HG02870 (cell line): ENCODE results near the gene LLGL2.
"Not testable (repeated sequence)": the region's sequence is repeated elsewhere in the genome, so short reads cannot be mapped to it uniquely, and the experiment has no call there.

ENCODE experiments used
- ATAC-seq: cut with Tn5 transposase; IDR thresholded peaks from one replicate; pipeline ENCODE4 v1.9.1; 2021; ENCODE audit warnings: mild to moderate bottlenecking, moderate library complexity; ENCODE audit not compliant: unreplicated experiment

LLGL2 gene

DNA sequence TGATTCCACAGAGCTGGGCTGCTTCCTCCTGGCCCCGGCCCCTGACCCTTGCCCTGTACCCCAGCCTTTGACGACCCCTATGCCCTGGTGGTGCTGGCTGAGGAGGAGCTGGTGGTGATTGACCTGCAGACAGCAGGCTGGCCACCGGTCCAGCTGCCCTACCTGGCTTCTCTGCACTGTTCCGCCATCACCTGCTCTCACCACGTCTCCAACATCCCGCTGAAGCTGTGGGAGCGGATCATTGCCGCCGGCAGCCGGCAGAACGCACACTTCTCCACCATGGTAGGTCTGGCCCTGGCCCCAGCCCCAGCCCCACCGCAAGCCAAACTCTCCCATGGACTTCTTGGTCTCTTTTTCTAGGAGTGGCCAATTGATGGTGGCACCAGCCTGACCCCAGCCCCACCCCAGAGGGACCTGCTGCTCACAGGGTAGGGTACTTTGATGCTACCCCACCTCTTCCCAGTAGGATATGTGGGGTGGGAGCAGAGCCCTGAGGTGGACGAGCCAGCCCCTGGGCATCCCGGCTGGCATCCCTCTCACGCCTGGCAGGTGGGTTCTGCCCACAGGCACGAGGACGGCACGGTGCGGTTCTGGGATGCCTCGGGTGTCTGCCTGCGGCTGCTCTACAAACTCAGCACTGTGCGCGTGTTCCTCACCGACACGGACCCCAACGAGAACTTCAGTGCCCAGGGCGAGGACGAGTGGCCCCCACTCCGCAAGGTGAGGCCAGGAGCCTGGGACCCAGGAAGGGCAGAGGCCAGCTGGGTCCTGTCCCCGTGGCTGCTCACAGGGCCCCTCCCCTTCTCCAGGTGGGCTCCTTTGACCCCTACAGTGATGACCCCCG is 43.1 kb downstream of the LLGL2 start:
- no peak for ATAC-seq

DNA sequence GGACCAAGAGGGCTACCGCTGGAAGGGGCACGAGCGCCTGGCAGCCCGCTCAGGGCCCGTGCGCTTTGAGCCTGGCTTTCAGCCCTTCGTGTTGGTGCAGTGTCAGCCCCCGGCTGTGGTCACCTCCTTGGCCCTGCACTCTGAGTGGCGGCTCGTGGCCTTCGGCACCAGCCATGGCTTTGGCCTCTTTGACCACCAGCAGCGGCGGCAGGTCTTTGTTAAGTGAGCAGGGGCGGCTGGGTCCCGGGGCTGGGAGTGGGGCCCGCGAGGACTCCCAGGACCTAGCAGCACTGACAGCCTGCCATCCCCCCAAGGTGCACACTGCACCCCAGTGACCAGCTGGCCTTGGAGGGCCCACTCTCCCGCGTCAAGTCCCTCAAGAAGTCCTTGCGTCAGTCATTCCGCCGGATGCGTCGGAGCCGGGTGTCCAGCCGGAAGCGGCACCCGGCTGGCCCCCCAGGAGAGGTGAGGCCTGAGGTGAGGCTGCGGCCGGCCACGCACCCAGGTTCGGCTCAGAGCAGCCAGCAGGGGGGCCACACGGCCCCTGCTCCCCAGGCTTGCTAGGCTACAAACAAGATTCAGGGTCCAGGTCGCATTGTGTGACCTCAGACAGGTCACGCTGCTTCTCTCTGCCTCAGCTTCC is 44.7 kb downstream of the LLGL2 start:
- no peak for ATAC-seq

DNA sequence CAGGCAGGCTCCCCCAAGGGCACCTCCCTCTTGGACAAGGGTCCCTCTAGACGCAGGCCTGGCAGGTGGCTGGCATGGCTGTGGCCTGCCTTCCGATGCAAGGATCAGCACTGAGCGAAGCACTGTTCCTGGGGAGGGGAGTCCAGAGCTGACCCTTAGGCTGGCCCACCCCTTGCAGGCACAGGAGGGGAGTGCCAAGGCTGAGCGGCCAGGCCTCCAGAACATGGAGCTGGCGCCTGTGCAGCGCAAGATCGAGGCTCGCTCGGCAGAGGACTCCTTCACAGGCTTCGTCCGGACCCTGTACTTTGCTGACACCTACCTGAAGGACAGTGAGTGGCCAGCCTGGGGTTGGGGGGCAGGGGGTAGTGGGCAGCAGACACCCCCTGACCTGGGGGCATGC is 45.3 kb downstream of the LLGL2 start:
- no peak for ATAC-seq

DNA sequence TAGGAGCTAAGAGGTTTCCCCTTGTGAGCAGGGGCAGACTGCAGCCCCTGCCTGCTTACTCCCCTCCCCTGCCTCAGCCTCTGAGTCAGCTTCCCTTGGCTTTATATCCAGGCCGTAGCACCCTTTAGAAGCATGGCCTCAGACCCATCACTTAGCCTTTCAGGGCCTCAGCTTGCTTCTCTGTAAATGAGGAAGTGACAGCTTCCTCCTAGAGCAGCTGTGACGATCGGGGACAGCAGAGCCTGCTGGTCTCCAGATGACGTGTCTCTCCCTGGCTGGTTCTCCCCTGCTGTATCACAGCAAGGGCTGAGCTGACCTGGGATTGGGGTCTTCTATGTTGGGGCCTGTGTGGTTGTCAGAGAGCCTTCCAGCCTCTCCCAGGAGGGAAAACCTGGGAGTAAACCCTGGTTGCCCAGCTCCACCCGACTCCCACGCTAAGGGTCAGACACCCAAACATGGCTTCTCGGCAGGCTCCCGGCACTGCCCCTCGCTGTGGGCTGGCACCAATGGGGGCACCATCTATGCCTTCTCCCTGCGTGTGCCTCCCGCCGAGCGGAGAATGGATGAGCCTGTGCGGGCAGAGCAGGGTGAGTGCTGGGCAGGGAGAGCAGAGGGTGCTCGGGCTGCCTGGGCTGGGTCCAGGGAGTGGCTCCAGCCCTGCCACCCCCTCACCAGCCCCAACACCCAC is 45.8 kb downstream of the LLGL2 start:
- peak; percentile 50 for ATAC-seq

DNA sequence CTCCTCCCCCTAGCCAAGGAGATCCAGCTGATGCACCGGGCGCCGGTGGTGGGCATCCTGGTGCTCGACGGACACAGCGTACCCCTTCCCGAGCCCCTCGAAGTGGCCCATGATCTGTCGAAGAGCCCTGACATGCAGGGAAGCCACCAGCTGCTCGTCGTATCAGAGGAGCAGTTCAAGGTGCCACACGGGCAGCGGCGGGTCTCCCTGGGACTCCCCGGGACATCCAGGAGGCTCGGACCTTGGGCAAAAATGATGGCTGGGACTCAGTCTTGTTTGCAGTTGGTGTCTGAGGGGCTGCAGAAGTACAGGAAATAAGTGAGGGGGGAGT is 46.4 kb downstream of the LLGL2 start:
- no peak for ATAC-seq

DNA sequence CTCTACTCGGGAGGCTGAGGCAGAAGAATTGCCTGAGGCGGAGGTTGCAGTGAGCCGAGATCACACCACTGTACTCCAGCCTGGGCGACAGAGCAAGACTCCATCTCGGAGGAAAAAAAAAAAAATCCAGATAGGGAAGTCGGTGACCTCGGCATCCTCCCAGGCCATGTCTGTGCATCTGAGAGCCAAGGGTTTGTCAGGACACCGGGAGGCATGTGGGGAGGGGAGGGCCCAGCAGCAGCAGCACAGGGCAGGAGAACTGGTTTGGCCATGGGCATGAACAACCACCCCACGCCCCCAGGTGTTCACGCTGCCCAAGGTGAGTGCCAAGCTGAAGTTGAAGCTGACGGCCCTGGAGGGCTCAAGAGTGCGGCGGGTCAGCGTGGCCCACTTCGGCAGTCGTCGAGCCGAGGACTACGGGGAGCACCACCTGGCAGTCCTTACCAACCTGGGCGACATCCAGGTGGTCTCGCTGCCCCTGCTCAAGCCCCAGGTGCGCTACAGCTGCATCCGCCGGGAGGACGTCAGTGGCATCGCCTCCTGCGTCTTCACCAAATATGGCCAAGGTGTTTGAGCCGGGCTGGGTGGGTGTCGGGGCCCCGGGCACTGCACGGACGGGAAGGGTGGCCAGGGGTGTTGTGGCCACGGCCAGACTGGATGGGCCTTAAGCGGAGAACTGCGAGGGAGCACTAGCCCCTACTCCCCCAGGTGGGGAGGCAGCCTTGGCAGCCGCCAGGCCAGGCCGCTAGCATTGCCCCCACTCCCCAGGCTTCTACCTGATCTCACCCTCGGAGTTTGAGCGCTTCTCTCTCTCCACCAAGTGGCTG is 47.4 kb downstream of the LLGL2 start:
- no peak for ATAC-seq

DNA sequence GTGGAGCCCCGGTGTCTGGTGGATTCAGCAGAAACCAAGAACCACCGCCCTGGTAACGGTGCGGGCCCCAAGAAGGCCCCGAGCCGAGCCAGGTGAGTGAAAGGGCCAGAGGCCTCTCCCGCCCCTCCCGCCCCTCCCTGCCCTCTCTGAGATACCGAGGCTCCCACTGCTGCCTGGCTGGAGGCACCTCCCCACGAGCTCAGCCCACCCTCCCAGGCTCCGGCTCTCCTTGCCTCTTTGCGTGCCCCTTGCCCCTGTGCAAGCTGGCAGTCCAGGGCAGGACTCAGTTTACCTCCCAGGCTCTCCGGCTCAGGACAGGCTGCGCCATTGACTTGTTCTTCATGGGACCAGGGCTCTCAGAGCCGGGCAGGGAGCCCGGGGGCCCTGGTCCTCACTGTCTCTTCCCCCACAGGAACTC is 48.1 kb downstream of the LLGL2 start:
- ATAC-seq: no peak

DNA sequence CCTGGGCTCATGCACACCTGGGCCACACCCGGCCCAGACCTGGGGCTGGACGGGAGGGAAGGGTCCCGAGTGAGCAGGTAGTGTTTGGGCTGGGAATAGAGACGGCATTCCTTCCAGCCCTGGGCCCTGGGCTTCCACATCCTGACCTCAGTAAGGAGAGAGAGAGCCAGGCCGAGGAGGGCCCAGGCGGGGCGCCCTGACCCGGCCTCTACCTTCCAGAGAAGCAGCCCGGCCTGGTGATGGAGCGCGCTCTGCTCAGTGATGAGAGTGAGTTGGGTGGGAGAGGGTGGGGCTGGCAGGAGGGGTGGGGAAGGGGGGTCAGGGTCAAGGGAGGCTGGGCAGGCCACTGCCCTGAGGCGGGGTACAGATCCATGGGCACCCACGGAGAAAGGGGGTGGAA is 48.5 kb downstream of the LLGL2 start:
- ATAC-seq: no peak

DNA sequence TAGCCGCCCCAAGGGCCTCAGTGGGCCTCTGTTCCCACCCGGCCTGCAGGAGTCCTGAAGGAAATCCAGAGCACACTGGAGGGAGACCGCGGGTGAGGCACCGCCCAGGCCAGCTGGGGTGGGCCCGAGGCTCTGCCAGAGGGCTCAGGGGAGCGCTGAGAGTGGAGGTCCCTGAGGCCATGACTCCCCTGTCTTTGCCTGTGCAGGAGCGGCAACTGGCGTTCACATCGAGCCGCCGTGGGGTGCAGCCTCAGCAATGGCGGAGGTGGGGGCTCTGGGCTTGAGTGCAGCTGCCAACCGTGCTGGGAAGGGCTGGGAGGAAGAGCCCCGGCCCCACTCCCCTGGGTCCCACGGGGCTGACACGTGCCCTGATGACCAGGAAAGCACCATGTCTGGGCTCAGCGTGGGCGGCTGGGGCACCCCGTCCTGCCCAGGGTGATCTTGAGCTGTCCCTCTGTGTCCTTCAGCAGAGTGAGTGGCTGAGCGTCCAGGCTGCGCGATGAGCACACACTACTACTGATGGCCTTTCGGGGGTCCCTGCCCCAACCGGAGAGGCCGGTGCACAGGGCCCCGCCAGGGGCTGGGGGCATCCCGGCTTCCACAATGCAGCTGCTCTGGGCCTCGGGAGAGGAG is 49.0 kb downstream of the LLGL2 start:
- ATAC-seq: no peak

DNA sequence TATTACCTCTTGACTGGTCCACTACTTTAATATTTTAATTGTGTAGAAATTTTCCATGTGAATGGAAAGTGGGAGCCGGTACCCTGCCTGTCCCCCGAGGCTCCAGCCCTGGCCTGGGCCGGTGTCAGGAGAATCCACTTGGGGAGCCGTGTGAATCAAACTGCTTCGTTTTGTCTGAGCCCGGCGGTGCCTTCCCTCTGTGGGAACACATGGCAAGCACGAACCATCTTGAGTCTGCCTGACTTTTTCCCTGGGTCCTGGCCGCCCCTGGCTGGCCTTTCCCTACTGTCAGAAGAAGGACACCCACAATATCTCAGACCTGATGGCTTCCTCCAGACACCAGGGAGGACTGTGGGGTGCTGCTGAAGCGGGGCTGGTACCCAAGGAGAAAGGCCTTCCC is 49.7 kb downstream of the LLGL2 start:
- ATAC-seq: no peak

DNA sequence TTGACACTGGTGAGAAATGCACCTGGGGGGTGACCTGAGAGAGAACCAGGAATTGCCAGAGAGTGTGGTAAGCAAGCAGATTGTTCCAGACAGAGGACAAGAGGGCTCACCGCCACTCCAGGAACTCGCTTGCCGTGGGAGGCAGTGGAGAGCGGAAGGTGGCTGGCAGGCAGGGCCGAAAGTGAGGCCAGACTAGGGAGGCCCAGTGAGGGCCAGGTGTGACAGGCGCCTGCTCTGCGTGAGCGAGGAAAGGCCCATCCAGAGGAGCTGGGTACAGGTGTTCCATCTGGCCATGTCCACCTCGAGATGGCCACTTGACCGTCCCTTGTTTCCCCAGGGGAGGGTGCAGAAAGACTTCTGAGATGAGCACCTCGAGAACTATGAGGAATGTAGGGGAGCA is 50.2 kb downstream of the LLGL2 start:
- no peak for ATAC-seq

DNA sequence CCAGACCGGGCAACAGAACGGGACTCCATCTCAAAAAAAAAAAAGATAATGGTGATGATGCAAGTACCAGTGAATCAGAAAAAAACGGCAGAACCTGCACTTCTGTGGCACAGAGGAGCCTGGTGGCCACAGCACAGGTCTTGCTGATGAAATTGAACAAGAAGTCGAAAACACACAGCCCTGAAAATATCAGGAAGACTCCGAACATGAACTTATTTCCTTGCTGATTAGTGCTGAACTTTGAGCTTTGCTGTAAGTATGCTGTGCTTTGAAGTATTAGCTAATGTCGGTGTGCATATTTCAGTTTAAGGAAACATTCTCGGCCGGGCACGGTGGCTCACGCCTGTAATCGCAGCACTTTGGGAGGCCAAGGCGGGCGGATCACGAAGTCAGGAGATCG is 51.2 kb downstream of the LLGL2 start:
- ATAC-seq: no peak

DNA sequence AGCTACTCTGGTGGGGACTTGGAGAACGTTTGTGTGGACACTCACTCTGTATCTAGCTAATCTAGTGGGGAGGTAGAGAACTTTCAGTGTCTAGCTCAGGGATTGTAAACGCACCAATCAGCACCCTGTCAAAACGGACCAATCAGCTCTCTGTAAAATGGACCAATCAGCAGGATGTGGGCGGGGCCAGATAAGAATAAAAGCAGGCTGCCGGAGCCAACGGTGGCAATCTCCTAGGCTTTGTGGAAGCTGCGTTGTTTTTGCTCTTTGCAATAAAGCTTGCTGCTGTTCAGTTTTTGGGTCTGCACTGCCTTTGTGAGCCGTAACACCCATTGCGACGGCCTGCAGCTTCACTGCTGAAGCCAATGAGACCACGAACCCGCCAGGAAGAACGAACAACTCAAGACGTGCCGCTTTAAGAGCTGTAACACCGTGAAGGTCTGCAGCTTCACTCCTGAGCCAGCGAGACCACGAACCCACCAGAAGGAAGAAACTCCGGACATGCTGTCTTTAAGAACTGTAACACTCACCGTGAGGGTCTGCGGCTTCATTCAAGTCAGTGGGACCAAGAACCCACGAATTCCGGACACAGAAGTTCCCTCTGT is 55.7 kb downstream of the LLGL2 start:
- not testable (repeated sequence) for ATAC-seq

DNA sequence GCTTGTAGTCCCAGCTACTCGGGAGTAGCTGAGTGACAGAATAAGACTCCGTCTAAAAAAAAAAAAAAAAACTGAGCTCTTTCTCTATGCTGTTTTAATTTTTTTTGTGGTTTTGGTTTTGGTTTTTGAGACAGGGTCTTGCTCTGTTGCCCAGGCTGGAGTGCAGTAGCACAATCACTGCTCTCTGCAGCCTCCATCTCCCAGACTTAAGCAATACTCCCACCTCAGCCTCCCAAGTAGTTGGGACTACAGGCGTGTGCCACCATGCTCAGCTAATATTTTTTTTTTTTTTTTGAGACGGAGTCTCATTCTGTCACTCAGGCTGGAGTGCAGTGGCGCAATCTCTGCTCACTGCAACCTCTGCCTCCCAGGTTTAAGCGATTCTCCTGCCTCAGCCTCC is 57.7 kb downstream of the LLGL2 start:
- not testable (repeated sequence) for ATAC-seq

DNA sequence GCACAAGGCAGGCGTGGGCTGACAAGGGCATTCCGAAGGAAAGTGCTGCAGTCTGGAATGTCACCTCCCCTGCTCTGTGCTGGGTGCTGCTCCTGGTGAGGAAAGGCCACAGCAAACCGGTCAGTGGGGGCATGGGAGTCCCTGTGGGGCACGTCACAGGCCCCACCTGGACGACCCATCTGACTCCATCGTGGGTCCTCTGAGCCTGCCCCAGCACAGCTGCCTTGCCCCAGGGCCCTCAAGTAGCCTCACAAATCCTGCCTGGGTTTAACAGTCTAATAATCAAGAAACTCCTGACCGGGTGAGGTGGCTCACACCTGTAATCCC is 59.3 kb downstream of the LLGL2 start:
- ATAC-seq: no peak

DNA sequence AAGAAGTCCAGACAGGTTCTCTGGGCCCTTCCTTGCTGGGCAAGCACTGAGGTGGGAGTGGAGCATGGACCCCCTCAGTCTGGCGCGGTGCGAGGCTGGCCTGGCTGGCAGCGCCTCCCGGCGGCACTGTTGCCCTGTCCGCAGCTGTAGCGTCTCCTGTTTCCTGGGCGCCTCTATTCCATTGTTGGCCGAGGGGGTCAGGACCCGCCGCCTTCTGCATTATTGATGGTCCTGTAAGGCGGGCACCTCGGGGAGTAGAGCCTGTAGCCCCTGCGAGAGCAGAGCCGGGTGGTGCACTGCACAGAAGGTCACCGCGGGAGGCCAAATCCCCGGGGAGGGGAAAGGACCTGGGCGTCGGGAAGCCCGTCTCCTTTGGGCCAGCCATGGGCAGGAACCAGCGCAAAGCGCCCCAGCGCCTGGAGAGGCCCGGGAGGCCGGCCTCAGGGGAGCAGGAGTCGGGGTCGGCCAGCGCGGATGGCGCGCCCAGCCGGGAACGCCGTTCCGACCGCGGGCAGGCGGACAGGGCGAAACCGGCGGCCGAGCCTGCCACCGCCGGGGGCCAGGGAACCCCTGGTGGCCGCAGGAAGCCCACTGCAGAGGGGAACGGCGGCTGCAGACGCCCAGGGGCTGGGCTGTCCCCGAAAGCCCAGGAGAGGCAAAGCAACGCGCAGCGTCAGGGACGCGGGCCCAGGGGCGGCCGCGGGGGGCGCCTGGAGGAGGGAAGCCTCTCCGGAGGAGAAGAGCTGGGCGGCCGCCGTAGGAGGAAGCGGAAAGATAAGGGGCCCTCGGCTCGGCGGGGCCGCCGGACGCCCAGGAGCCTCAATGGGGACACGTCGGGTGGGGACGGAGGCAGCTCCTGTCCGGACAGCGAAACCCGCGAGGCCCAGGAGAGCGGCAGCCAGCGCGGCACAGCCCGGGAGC is 62.4 kb downstream of the LLGL2 start, which contains the start of gene MYO15B:
MYO15B (plus strand) TSS at position 126 of the 921 bp plus-strand sequence; CDS start at position 384, 258 bp downstream.
- ATAC-seq: no peak

DNA sequence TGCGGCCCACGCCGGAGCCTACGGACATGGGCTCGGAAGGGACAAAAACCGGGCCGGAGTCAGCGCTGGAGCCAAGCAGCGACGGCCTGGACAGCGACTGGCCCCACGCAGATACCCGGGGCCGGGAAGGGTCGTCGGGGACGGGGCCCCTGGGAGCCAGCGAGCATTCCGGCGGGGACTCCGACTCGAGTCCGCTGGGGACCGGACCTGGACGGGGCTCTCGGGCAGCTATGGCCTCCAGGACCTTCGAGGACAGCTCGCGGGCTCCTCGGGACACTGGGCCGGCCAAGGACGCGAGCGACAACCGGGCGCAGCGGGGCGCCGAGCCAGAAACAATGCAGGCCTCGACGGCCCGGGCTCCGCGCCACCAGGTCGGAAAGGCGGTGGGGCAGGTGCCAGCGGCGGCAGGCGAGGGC is 63.1 kb downstream of the LLGL2 start:
- ATAC-seq: peak; percentile 5

DNA sequence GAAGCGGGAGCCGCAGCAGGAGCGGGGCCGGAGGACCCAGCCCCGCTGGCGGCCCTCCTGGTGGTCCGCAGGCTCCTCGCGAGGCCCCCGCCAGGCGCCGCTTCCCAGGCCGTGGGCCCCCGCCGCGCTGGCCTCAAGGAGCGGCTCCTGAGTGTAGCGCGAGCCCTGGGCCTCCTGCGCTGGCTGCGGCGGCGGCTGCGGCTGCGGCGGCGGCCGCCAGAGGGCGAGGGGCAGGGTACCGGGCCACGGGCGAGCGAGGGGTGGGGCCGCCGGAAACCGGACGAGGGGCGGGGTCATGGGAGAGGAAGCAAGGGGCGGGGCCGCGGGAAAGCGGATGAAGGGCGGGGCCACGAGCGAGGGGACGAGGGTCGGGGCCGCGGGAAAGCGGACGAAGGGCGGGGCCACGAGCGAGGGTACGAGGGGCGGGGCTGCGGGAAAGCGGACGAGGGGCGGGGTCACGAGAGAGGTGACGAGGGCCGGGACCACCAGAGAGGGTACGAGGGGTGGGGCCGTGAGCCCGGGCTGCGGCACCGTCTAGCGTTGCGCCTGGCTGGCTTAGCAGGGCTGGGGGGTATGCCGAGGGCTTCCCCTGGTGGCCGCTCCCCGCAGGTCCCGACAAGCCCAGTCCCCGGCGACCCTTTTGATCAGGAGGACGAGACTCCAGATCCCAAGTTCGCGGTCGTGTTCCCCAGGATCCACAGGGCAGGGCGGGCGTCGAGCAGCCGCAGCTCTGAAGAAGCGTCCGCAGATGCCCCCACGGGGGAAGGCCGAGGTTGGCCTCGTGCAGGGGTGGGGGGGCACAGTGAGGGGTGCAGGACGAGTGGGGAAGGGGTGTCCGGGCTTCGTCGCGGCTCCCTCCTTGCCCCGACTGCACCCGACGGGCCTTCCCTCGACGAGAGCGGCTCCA is 63.8 kb downstream of the LLGL2 start:
- peak; percentile 72 for ATAC-seq
